Activated CD4-positive, alpha-beta T cell treated with anti-CD3 and anti-CD28 coated beads, Interleukin-2, amount 50 U/mL, for 24 hours (primary cell): ENCODE results near the gene PPP4C.

ENCODE experiments used
- DNase-seq, 2 donors: peaks; one replicate each; pipeline ENCODE4 v3.0.0-alpha.2; 2020; ENCODE audit warnings: low read depth in 1 of 2, low spot score in 1 of 2

Gene PPP4C

DNA sequence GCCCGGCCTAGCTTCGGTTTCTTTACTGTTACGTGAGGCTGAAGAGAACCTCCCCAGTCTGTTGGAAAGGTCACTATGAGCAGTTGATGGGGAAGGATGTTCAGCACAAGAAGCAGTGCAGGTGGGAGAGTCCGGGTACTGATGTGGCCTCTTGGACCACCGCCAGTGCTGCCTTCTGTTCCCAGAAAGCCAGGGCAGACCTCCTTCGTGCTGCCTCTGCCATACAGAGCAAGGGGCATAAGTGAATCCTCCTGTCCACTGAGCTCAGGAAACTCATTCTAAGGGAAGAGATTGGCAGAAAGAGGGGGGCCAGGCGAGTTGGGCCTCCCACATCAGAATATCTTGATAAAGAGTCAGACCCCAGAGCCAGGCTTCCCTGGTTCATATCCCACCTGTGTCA lies 3.7 kb downstream of the PPP4C start:
- DNase-seq, result no peak

DNA sequence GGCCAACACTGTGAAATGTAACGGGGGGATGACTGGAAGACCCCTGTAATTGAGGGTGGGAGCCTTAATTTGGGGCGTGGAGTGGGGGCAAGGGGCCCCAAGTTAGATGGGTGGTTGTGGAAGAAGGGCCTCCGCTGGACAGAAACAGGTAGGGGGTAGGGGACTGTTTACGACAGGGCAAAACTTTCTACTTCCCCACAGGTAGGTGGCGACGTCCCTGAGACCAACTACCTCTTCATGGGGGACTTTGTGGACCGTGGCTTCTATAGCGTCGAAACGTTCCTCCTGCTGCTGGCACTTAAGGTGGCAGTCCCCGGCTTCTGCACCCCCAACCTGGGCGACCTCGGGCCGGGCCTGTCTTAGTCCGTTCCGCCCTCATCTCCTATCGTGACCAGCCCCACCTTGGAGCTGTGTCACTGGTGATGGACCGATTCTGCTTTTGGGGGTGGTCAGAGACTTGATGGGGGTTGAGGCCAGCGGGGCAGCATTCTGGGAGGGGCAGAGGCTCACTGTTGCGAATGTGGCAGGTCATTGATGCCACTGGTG lies 6.8 kb downstream of the PPP4C start:
- no peak for DNase-seq

DNA sequence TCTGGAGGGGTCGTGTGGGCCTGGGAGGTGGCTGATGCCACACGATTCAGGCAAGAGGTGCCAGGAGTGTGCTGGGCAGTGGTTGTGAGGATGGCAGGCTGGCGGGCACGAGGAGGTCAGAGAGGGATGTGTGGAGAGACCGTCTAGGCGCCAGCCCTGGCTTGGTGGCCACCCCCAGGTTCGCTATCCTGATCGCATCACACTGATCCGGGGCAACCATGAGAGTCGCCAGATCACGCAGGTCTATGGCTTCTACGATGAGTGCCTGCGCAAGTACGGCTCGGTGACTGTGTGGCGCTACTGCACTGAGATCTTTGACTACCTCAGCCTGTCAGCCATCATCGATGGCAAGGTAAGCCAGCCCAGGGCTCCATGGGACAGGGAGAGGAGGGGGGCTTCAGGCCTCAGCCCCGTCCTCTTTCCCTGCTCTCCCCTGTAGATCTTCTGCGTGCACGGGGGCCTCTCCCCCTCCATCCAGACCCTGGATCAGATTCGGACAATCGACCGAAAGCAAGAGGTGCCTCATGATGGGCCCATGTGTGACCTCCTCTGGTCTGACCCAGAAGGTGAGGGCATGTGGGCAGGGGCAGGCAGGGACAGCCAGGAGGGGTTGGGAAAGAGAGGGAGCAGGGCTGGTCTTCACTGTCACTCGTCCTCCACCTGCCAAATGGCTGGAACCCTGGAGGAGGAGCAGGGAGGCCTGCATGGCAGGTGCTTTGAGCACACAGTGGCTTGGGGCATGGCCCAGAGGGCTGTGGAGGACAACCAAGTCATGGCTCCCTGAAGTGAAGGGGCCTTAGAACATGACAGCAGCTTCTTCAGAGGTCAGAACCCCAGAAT lies 7.6 kb downstream of the PPP4C start:
- no peak for DNase-seq

DNA sequence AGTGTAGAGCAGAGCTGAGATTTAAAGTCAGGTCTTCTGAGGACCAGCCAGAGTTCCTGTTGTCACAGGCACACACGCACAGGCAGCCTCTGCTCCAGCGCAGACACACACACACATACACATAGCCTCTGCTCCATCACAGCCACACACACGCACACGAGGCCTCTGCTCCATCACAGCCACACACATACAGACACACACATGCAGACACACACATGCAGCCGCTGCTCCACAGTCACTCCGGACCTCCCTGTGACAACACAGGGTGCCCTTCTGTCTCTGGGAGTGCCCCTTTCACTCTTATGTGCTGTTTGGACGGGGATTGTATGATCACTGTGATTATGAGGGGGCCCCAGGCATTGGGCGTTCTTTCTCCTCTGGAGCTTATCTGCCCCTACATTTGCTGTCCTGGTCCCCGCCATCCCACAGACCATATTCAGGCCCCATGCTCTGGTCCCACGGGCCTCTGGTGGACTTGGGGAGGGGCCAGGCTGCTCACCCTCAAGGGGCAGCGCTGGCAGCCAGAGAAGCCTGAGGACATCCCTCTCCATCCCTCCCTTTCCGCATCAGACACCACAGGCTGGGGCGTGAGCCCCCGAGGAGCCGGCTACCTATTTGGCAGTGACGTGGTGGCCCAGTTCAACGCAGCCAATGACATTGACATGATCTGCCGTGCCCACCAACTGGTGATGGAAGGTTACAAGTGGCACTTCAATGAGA lies 8.5 kb downstream of the PPP4C start:
- DNase-seq, result no peak

DNA sequence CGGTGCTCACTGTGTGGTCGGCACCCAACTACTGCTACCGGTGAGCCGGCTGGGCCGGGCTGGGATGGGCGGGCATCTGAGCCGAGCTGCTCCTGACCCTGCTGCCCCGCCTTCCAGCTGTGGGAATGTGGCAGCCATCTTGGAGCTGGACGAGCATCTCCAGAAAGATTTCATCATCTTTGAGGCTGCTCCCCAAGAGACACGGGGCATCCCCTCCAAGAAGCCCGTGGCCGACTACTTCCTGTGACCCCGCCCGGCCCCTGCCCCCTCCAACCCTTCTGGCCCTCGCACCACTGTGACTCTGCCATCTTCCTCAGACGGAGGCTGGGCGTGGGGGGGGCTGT lies 9.0 kb downstream of the PPP4C start:
- DNase-seq, result no peak

DNA sequence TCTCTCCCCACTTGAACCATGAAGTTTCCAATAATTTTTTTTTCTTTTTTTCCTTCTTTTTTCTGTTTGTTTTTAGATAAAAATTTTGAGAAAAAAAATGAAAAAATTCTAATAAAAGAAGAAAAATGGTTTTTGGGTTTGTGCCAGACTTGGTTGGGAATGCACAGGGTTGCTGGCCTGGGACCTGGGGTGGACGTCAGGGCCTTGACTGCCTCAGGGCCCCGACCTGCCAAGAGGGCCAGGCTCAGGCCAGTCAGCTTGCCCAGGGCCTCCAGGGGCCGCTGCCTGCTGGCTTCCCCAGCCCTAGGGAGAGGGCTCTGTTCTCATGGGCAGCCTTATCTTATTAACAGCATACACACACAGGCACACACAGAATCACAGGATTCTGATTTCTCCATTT lies 9.5 kb downstream of the PPP4C start:
- no peak for DNase-seq

DNA sequence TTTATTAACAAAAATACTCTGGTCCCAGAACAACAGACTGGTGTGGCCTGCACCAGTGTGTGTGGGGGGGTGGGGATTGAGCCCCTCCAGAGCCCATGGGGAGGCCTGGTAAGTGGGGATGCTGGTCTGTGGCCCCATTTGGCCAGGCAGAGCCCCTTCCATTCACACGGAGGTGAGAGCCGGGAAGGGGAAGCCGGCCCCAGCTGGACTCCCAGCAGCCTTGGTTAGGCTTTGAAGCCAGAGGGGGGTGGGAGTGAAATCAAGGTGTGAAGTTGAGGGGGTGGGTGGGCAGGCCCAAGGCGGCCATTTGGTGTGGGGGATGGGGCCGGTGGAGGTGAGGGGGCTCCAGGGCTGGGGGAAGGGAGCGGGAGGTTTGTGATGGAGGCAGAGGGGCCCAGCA lies 10.0 kb downstream of the PPP4C start:
- DNase-seq, result no peak

DNA sequence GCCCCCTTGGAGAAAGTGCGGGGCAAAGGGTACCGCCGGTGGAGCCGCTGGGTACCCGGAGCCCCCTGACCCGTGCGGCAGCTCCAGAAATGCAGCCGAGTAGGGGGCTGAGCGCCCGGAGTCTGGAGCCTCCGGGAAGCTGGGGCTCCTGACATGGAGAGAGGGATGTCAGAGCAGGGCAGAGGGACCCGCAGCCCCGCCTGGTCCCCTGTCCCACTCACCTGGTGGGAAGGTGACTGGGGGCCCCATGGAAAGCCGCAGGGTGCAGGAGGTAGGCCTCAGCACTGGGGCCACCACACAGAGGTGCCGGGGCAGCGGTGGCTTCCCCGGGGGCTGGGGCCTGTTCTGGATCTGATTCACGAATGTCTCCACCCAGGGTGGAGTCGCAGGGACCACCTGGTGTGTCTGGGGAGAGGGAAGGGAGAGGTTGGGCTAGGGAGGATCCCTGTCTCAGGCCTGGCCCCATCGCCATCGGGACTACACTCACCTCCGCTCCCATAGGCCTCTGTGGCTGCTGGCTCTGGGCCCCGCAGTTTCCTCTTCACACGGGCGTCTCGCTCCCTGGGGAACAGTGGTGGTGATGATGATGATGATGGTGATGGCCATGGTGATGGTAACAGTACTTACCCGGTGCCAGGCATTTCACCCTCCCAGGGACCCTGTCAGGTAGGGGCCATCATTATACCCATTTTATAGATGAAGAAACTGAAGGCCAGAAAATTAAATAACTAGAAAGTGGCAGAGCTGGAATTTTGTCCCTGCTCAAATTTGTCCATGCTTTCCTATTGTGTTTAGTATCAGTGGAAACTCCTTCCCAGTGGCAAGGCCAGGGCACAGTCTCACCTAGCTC lies 10.7 kb downstream of the PPP4C start:
- DNase-seq, result no peak

DNA sequence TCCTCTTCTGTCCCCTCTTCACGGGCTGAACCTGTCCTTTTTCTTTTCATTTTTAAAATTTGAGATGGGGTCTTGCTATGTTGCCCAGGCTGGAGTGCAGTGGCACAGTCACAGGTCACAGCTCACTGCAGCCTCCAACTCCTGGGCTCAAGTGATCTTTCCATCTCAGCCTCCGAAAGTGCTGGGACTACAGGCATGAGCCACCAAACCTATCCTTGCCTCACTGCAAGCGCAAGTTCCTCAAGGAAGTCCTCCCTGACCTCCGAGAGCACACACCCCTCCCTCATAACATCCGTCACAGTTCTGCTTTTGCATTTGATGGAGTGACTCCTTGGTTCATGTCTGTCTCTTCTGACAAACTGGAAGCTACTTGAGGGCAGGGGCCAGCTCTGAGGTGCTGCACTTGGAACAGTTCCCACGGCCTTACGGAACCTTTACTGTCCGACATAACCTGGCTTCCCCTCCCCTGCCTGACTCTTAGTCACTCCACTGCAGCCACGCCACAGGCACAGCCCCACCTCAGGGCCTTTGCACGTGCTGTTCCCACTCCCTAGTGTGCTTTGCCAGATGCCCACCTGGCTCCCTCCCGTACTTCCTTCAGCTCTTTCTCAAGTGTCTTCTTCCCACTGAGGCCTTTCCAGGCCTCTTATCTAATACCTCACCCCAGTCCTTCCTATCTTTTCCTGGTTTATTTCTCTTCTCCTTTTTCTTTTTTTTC lies 11.5 kb downstream of the PPP4C start:
- DNase-seq, result no peak

DNA sequence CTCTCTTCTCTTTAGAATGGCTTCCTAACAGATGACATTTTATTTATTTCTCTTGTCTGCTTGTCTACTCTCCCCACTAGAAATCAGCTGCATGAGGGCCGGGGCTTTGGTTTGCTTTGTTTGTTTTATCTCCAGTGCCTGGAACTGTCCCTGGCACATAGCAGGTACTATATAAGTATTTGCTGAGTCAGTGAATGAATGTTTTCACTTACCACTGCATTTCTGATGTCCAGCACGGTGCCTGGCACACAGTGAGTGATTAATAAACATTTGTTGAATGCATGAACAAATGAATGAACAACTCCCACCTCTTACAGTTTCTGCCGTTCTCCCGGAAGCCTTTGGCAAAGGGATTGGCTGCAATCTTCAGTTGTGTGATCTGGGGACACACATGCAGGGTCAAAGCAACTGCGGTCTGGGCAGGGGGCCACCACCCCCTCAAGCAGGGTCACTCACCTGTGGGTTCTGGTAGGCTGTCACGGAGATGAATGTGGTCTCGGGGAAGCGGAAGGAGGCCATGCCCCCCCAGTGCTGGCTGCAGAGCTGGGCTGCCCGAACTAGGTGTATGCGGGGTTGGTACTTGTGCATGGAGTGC lies 12.5 kb downstream of the PPP4C start:
- DNase-seq, result no peak

DNA sequence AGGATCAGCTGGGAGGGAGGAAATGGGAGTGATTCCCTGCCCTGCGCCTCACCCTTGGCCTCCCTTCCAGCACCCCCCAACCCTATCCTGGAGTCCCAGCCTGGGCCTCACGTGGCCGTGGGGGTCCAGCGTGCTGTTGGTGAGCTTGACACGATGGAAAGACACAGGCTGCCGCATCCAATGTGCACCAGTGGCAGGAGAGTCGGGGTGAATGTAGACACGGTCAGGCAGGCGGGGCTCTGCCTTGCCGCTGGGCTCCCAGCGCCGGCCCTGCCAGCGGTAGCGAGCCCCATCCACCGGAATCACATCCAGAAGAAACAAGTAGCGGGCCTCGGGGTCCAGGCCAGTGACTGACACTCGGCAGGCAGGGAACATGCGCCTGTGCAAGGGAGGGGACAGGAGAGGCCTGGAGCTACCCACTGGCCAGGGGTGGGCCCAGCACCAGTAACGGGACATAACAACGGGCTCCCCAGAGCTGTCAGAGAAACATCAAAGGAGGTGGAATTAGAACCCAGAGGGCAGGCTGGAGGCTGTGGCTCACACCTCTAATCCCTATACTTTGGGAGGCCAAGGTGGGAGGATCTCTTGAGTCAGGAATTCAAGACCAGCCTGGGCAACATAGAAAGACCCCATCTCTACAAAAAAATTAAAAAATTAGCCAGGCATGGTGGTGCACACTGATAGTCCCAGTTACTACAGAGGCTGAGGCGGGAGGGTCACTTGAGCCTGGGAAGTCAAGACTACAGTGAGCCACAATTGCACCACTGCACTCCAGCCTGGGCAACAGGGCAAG lies 13.2 kb downstream of the PPP4C start:
- DNase-seq, result no peak

DNA sequence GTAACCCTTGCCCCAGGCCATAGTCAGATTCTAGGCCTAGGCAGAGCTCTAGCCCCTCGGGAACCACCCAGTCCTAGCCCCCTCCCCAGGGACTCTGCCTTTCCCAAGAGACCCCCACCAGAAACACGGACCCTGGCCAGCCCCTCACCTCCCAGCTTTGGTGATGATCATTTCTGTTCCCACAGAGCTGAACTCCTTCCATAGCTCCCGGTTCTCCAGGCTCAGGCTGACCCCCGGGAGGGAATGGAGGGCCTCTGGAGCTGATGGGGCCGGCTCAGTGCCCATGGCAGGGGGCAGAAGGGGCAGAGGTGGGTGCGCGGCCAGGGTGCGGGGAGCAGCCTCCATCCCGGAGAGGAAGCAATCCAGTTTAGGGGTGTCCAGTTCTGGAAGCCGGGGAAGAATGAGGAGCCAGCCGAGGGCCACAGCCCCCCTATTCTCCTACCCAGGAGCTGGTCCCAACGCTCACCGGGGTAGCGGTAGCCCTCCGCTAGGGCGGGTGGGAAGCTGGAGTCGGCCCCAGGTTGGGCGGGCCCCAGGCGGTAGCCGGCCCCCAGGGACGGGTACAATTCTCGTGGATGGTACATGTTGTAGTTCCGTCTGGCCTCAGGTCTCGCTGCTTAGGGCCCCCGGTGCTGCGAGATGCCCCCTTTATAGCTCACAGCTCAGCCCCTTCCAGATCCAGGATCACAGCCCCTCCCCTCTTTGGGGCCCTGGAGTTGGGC lies 15.0 kb downstream of the PPP4C start:
- DNase-seq, result no peak

DNA sequence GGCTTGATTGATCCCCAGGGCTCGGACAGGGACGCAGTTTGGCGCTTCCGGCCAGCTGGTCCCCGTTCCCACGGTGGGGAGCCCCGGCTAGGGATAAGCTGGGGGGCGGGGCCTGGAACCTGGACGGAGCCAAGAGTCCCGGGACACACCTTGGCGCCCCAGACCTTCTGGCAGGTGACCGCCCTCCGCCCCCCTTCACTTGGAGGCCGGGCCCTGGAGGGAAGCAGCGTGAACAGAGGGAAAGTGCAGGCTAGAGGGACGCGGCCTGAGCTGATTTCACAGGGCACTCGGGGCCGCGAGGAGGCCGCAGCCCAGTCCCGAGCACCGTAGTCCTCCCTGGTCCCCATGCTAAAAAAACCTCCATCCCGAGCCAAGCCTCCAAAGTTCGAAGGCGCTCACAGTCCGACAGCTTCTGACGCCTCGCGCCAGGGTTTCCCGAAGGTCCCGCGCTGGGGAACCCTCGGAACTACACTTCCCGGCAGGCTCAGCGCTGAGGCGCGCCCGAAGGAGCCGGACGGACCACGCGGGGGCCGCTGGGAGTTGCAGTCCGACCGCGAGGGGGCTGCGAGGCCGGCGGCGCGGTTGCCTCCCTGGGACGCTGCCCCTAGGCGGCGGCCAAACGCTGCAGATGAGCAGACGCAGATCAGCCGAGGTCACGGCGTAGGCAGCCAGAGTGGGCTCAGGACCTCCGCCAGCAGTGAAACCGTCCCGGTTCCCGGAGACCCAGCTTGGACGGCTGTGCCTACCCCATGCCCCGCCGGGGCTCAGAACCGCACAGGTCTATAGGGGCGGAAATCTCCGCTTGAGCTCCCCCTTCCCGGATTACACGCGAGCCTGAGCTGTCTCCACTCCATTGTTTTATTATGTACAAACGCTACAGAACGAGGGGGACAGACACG lies 15.9 kb downstream of the PPP4C start, which contains the start of gene TBX6:
TBX6 (minus strand) TSS at position 451 of the 899 bp plus-strand sequence. CDS start 731 bp downstream, outside the sequence.
- peak; percentile 87 to 90 for DNase-seq

DNA sequence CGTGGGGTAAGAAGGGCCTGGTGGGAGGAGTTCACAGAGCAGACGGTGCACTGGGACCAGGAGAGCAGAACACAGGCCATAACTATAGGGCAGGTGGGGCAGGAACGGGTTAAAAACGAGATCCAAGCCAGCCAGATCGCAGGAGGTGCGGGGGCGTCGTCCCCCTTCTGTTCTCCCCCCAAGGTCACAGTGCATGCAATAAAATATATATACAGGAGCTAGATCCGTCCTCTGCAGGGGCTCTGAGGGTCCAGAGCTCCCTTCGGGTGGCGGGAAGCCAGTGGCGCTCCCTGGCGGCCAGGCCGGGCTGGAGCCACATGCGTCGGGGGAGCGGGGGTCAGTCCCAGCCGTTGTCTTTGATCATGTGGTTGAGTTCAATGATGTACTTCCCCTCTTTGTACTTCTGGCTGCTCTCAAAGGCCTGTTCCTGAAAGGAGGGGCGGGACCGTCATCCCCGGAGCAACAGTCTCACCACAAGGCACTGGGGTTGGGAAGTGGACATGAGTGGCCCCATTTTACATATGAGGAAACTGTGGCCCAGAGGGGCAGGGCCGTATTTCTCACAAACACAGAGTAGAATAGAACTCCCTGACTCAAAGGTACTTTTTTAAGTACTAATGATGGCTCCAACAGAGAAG lies 16.7 kb downstream of the PPP4C start:
- DNase-seq, result peak; percentile 42 to 48

DNA sequence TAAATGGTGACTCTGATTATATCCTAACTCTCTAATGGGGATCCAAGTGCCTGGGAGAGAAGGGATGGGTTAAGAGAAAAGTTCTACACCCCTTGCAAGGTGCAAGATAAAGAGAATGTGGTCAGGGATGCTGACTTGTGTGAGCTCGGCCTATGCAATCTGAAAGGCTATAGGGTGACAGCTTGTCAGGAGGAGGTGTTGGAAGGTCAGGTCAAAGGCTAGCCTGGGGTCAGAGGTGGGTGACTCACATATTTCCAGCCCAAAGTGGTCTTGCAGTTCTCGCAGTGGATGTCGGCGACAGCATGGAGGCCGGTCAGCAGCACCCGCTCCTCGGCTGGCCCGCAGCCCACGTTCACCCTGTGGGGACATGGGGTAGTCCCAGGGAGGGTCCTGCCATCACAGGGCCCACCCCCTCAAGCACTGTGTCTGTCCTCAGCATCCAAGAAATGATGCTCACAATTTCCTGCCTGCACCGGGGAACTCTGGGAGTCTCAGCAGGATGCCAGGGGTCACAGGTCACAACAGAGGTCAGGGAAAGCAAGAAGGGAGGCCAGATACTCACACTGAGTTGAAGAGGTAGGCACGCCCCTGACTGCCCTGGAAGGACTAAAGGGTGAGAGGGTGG lies 18.9 kb downstream of the PPP4C start:
- no peak for DNase-seq

DNA sequence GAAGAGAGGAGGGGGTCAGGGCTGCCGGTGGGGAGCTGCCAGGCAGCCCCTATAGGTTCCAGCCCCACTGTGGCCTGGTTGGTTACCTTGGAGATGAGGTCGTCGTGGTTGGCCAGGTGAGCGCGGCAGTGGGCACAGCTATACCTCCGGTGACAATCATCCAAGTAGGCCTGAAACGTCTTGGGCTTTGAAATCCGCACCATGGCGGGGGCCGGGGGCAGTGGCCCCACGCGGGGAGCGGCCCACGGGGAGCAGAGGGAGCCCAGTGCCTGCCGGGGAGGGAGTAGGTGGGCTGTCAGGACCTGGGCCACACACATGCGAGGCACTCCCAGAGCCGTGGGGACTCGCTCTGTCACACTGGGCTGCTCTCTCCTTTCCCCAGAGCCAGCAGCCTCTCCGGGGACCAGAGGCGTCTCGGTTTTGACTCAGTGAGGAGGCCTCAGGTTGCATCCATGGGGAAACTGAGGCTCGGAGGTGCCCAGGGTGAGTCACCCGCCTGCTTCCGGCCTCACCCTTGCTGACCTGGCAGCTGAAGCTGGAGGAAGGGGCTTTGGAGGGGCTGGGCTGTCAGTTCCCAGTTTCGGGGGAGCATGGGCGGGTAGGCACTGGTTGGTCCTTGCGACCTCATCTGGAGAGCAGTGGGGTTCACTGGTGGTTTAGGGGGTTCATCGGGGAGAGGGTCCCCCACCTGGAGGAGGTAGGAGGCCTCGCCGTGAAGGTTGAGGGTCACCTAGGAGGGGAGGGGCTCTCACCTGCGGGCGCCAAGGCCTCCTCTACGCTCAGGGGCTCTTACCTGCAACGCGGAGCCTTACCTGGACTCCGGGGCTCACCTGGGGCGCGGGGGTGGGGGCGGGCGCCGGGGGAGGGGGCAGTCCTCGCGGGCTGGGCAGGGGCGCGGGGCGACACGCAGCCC lies 19.6 kb downstream of the PPP4C start:
- DNase-seq, result no peak
